CD14-positive monocyte (primary cell): ENCODE data around the gene PCID2. TPM values are rescaled to one million over a fixed set of nuclear protein-coding genes. Genes with fewer than 3 reads are reported as not detected.

Experiments
- DNase-seq, 3 donors: peaks; one replicate each; pipeline ENCODE4 v3.0.0-alpha.2; 2011 to 2022
- H2AFZ ChIP-seq: 2 replicates; pipeline ENCODE4 v1.6.0; 2012; ENCODE audit warnings: mild to moderate bottlenecking, low read depth, low read length, inconsistent platforms; ENCODE audit not compliant: insufficient read depth, poor library complexity, severe bottlenecking
- H3K27ac ChIP-seq, 2 donors: 1 replicate in 1 of 2; 2 replicates in 1 of 2; pipeline ENCODE4 v1.5.1; 2012 to 2013; ENCODE audit warnings: low read length in 2 of 2, control low read depth in 1 of 2, inconsistent platforms in 1 of 2, low read depth in 1 of 2, mild to moderate bottlenecking in 1 of 2
- H3K27me3 ChIP-seq, 2 donors: one replicate each; pipeline versions ENCODE4 v1.6.0 to v1.6.1; 2011 to 2013; ENCODE audit warnings: low read length in 2 of 2; ENCODE audit not compliant: control insufficient read depth in 2 of 2, insufficient read depth in 2 of 2
- H3K36me3 ChIP-seq, 2 donors: replicated peaks in 1 of 2; 1 replicate in 1 of 2; 2 replicates in 1 of 2; pipeline versions ENCODE4 v1.5.1 to v1.6.1; 2012 to 2013; ENCODE audit warnings: low read length in 2 of 2, control low read depth in 1 of 2, inconsistent platforms in 1 of 2, mild to moderate bottlenecking in 1 of 2; ENCODE audit not compliant: insufficient read depth in 2 of 2, control insufficient read depth in 1 of 2
- H3K4me1 ChIP-seq, 2 donors: 1 replicate in 1 of 2; 2 replicates in 1 of 2; pipeline versions ENCODE4 v1.5.1 to v1.6.1; 2012 to 2013; ENCODE audit warnings: low read length in 2 of 2, control low read depth in 1 of 2, inconsistent platforms in 1 of 2, mild to moderate bottlenecking in 1 of 2, moderate library complexity in 1 of 2; ENCODE audit not compliant: insufficient read depth in 2 of 2, control insufficient read depth in 1 of 2
- H3K4me2 ChIP-seq: replicated peaks from 2 replicates; pipeline ENCODE3; 2012; ENCODE audit warnings: low read length, moderate library complexity, mild to moderate bottlenecking; ENCODE audit not compliant: poor library complexity, severe bottlenecking; ENCODE audit errors: extremely low read depth
- H3K4me3 ChIP-seq, 3 experiments: fragments of 200-600 bp in 1 of 3; sonication (generic) in 1 of 3; replicated peaks in 1 of 3; 1 replicate in 2 of 3; 2 replicates in 1 of 3; pipeline ENCODE4 v1.5.1; 2011 to 2013; ENCODE audit warnings: low read length in 3 of 3, mild to moderate bottlenecking in 3 of 3, control low read depth in 2 of 3, low read depth in 2 of 3, inconsistent platforms in 1 of 3, moderate library complexity in 1 of 3
- H3K79me2 ChIP-seq: 2 replicates; pipeline ENCODE4 v1.6.0; 2012; ENCODE audit warnings: mild to moderate bottlenecking, control low read depth, inconsistent platforms, low read length, moderate library complexity; ENCODE audit not compliant: insufficient read depth
- H3K9ac ChIP-seq: 2 replicates; pipeline ENCODE4 v1.6.0; 2017; ENCODE audit warnings: low read length, mild to moderate bottlenecking; ENCODE audit not compliant: insufficient read depth, poor library complexity, severe bottlenecking
- H3K9me3 ChIP-seq, 2 donors: replicated peaks in 1 of 2; 1 replicate in 1 of 2; 2 replicates in 1 of 2; pipeline versions ENCODE4 v1.5.1 to v1.6.1; 2012 to 2013; ENCODE audit warnings: low read length in 2 of 2, control low read depth in 1 of 2; ENCODE audit not compliant: control insufficient read depth in 1 of 2, insufficient read depth in 1 of 2
- H4K20me1 ChIP-seq: 2 replicates; pipeline ENCODE4 v1.6.0; 2012; ENCODE audit warnings: mild to moderate bottlenecking, low read length, control low read depth, moderate library complexity; ENCODE audit not compliant: insufficient read depth
- H3K27ac Mint-ChIP-seq, 7 donors: one replicate each; pipeline ENCODE4 v1.8.0; 2020; ENCODE audit warnings: mild to moderate bottlenecking in 7 of 7, mixed read lengths in 7 of 7, moderate library complexity in 6 of 7, inconsistent platforms in 2 of 7
- H3K27me3 Mint-ChIP-seq, 3 donors: one replicate each; pipeline ENCODE4 v1.8.0; 2021 to 2022; ENCODE audit warnings: low read depth in 3 of 3, mild to moderate bottlenecking in 3 of 3, mixed read lengths in 3 of 3, moderate library complexity in 3 of 3, inconsistent platforms in 1 of 3
- H3K36me3 Mint-ChIP-seq, 2 donors: one replicate each; pipeline ENCODE4 v1.8.0; 2020; ENCODE audit warnings: mixed read lengths in 2 of 2, inconsistent platforms in 1 of 2, mild to moderate bottlenecking in 1 of 2
- H3K4me1 Mint-ChIP-seq: one replicate; pipeline ENCODE4 v1.8.0; 2020; ENCODE audit warnings: mild to moderate bottlenecking, mixed read lengths
- H3K4me3 Mint-ChIP-seq, 2 donors: one replicate each; pipeline ENCODE4 v1.8.0; 2020; ENCODE audit warnings: mild to moderate bottlenecking in 2 of 2, mixed read lengths in 2 of 2, moderate library complexity in 1 of 2
- H3K9me3 Mint-ChIP-seq, 7 donors: one replicate each; pipeline ENCODE4 v1.8.0; 2020 to 2022; ENCODE audit warnings: mixed read lengths in 7 of 7, mild to moderate bottlenecking in 6 of 7, moderate library complexity in 6 of 7, inconsistent platforms in 2 of 7
- CTCF ChIP-seq: fragments of 200-600 bp; IDR thresholded peaks from one replicate; pipeline ENCODE4 v1.8.0; 2022; ENCODE audit warnings: antibody characterized with exemption, mild to moderate bottlenecking
- WGBS: methylation state at CpG from one replicate; pipeline ENCODE4 v1.1.5; 2013; ENCODE audit warnings: missing lambda C conversion rate; ENCODE audit not compliant: insufficient coverage; 5-methylcytosine and 5-hydroxymethylcytosine counted together
- intact Hi-C, 2 donors: fragments of 100-400 bp; cut with micrococcal nuclease; formaldehyde crosslinking; loops; one replicate each; pipeline versions ENCODE4 v1.15.0 to v1.15.1; 2023
- polyA plus RNA-seq, 3 donors: library from polyadenylated mRNA; depleted of rRNA in 1 of 3; unstranded in 2 of 3; stranded (reverse) in 1 of 3; fragments of 300-500 nt in 2 of 3; fragments of >200 nt in 1 of 3; fragmentation: Illumina TruSeq in 2 of 3; gene quantifications; 1 replicate in 2 of 3; 2 replicates in 1 of 3; pipeline ENCODE4 v1.2.3, GENCODE V29; 2012 to 2021

Gene PCID2
- polyA plus RNA-seq, 3 donors, result 31.5 to 39.8 (median 34.2) TPM

GRCh38 chr13:113184568-113185440, 23.7 kb downstream of the PCID2 start:
- H3K79me2 ChIP-seq, result no peaks in the 10 kb centered on the region
- Mint-ChIP-seq H3K9me3 (no peaks in the 10 kb centered on the region), H3K36me3 (peaks cover 75 to 84% of the 10 kb centered on the region in 2 donors), H3K27ac (peak overlapping the region in 2 of 7 donors; percentile 6 to 46), H3K27me3 (peaks cover 0 to 2% (median 2%) of the 10 kb centered on the region in 3 donors), H3K4me1 (peaks cover 11% of the 10 kb centered on the region), H3K4me3 (peak overlapping the region in 1 of 2 donors; percentile 4)
- WGBS, result 75% methylated on average over 19 of the region's 22 CpGs
- H3K4me3 ChIP-seq, result no peak overlapping the region
- no peak overlapping the region for H2AFZ ChIP-seq
- no peak overlapping the region for H3K27ac ChIP-seq
- TF ChIP-seq CTCF, result no peak
- no peak for DNase-seq
- H3K27me3 ChIP-seq, result no peaks in the 10 kb centered on the region
- no peak overlapping the region for H3K9ac ChIP-seq
- H4K20me1 ChIP-seq, result no peaks in the 10 kb centered on the region
- H3K36me3 ChIP-seq, result peaks cover 57 to 76% of the 10 kb centered on the region in 2 donors
- no peak overlapping the region for H3K4me2 ChIP-seq
- intact Hi-C loops, result no loop called here
- no peaks in the 10 kb centered on the region for H3K9me3 ChIP-seq
- peaks cover 0 to 10% of the 10 kb centered on the region in 2 donors for H3K4me1 ChIP-seq

DNA sequence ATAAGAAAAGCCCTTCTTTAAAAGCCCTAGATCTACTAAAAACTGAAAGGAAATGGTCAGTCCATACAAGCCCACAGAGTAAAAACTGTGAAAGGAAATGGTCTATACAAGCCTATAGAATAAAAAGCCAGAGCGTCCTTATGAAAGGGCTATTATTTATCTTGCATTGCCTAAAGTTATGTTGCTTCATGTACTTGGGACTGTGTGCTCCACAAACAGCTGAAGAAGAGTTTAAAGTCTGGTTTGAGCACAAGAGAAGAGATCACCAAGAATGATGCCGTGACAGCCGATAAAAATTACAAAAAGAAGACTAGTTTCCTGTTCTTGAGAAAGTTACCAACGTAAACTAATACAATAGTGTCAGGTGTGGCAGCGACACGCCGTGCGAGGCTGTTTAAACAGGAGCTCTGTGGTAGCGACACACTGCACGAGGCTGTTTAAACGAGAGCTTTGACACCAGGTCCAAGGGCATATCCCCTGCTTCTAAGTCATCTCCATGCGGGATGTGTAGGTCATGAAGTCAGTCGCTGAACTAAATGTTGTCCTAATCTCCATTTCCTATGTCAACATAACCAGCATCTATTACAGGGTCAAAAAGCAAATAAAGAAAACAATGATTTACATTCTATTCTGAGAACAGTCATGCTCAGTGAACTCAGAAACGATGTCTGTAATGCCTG, 24.9 kb downstream of the PCID2 start:
- Mint-ChIP-seq H3K9me3 (no peaks in the 10 kb centered on the region), H3K4me1 (peaks cover 11% of the 10 kb centered on the region), H3K27ac (no peak overlapping the region), H3K36me3 (peaks cover 77 to 84% of the 10 kb centered on the region in 2 donors), H3K27me3 (peaks cover 0 to 2% (median 0%) of the 10 kb centered on the region in 3 donors), H3K4me3 (no peak overlapping the region)
- H3K4me2 ChIP-seq, result no peak overlapping the region
- peaks cover 0 to 10% of the 10 kb centered on the region in 2 donors for H3K4me1 ChIP-seq
- no peak overlapping the region for H3K27ac ChIP-seq
- intact Hi-C loops, result no loop called here
- no peak for DNase-seq
- WGBS, result over 99% methylated on average over 12 of the region's 14 CpGs
- H4K20me1 ChIP-seq, result no peaks in the 10 kb centered on the region
- no peaks in the 10 kb centered on the region for H3K9me3 ChIP-seq
- no peak overlapping the region for H3K9ac ChIP-seq
- no peaks in the 10 kb centered on the region for H3K79me2 ChIP-seq
- TF ChIP-seq CTCF, result no peak
- no peak overlapping the region for H3K4me3 ChIP-seq
- no peaks in the 10 kb centered on the region for H3K27me3 ChIP-seq
- peaks cover 64 to 76% of the 10 kb centered on the region in 2 donors for H3K36me3 ChIP-seq
- H2AFZ ChIP-seq, result no peak overlapping the region
